ENCODE measurements around the gene MGARP.

The MGARP gene

GRCh38 chr4:139227729-139228404 is 52.2 kb downstream of the MGARP start:
- H3K27ac ChIP-seq: no peak overlapping the region
- no peak for TF ChIP-seq Cebpa-rat (IDR thresholded peaks at IDR 0.05)
- no peak overlapping the region for H3K9ac ChIP-seq
- peak overlapping the region; percentile 22; the same call in 1 of the 2 replicates for H3K4me2 ChIP-seq
- no peak overlapping the region for H3K4me3 ChIP-seq
- H3K9me3 ChIP-seq: no peaks in the 10 kb centered on the region
- H4K20me1 ChIP-seq: no peaks in the 10 kb centered on the region
- peaks cover 20% of the 10 kb centered on the region for H3K4me1 ChIP-seq
- no peaks in the 10 kb centered on the region for H3K36me3 ChIP-seq
- H3K27me3 ChIP-seq: no peaks in the 10 kb centered on the region

GRCh38 chr4:139223682-139224317 is 56.2 kb downstream of the MGARP start:
- no peaks in the 10 kb centered on the region for H3K36me3 ChIP-seq
- H4K20me1 ChIP-seq: no peaks in the 10 kb centered on the region
- no peak overlapping the region for H3K4me2 ChIP-seq
- no peak for TF ChIP-seq Cebpa-rat (IDR thresholded peaks at IDR 0.05)
- H3K27me3 ChIP-seq: no peaks in the 10 kb centered on the region
- H3K9me3 ChIP-seq: no peaks in the 10 kb centered on the region
- H3K4me3 ChIP-seq: no peak overlapping the region
- H3K9ac ChIP-seq: no peak overlapping the region
- H3K4me1 ChIP-seq: peaks cover 21% of the 10 kb centered on the region
- H3K27ac ChIP-seq: no peak overlapping the region

GRCh38 chr4:139222215-139222614 is 57.8 kb downstream of the MGARP start:
- Histone ChIP-seq H4K20me1 (no peaks in the 10 kb centered on the region), H3K27me3 (no peaks in the 10 kb centered on the region), H3K4me1 (peaks cover 16% of the 10 kb centered on the region), H3K9me3 (no peaks in the 10 kb centered on the region), H3K9ac (no peak overlapping the region), H3K4me3 (no peak overlapping the region), H3K36me3 (no peaks in the 10 kb centered on the region), H3K4me2 (no peak overlapping the region), H3K27ac (no peak overlapping the region)
- TF ChIP-seq Cebpa-rat (IDR thresholded peaks at IDR 0.05): no peak

GRCh38 chr4:139221687-139222086 is 58.3 kb downstream of the MGARP start:
- Histone ChIP-seq H4K20me1 (no peaks in the 10 kb centered on the region), H3K36me3 (no peaks in the 10 kb centered on the region), H3K4me3 (no peak overlapping the region), H3K27ac (no peak overlapping the region), H3K4me1 (peaks cover 19% of the 10 kb centered on the region), H3K27me3 (no peaks in the 10 kb centered on the region), H3K4me2 (no peak overlapping the region), H3K9me3 (no peaks in the 10 kb centered on the region), H3K9ac (no peak overlapping the region)
- no peak for TF ChIP-seq Cebpa-rat (IDR thresholded peaks at IDR 0.05)

- TF ChIP-seq Cebpa-rat (IDR thresholded peaks at IDR 0.05): no peak
- Histone ChIP-seq H3K4me2 (peak overlapping the region; percentile 45), H3K4me3 (no peak overlapping the region), H3K4me1 (peaks cover 28% of the 10 kb centered on the region), H3K9ac (no peak overlapping the region), H3K9me3 (no peaks in the 10 kb centered on the region), H4K20me1 (no peaks in the 10 kb centered on the region), H3K27me3 (no peaks in the 10 kb centered on the region), H3K27ac (no peak overlapping the region), H3K36me3 (no peaks in the 10 kb centered on the region)
These were observed 60.5 kb downstream of the MGARP start for GRCh38 chr4:139219450-139220055.

Data from BLaER1 (cell line).